GM18508 (cell line): Measurements from ENCODE around the gene BCAS4.

Experiments used
- ATAC-seq: cut with Tn5 transposase; IDR thresholded peaks from one replicate; pipeline ENCODE4 v1.9.1; 2021; ENCODE audit warnings: moderate number of reproducible peaks; ENCODE audit not compliant: insufficient read depth, unreplicated experiment

The BCAS4 gene

GRCh38 chr20:50898475-50898874 lies 103.6 kb downstream of the BCAS4 start:
- no peak for ATAC-seq

GRCh38 chr20:50900261-50900660 lies 105.4 kb downstream of the BCAS4 start:
- ATAC-seq, result no peak

GRCh38 chr20:50901301-50901700 lies 106.4 kb downstream of the BCAS4 start:
- ATAC-seq, result no peak

- ATAC-seq, result no peak
Observed at GRCh38 chr20:50903353-50904051, 108.6 kb downstream of the BCAS4 start.

GRCh38 chr20:50904067-50904570 lies 109.3 kb downstream of the BCAS4 start:
- ATAC-seq, result no peak

- ATAC-seq, result no peak
Observed at GRCh38 chr20:50909413-50909812, 114.6 kb downstream of the BCAS4 start.

GRCh38 chr20:50911030-50911429 lies 116.2 kb downstream of the BCAS4 start:
- ATAC-seq, result no peak

- no peak for ATAC-seq
Observed at GRCh38 chr20:50911716-50912115, 116.9 kb downstream of the BCAS4 start.

GRCh38 chr20:50913690-50914375 lies 119.0 kb downstream of the BCAS4 start:
- no peak for ATAC-seq

GRCh38 chr20:50915424-50915823 lies 120.6 kb downstream of the BCAS4 start:
- ATAC-seq, result no peak

- no peak for ATAC-seq
Observed at GRCh38 chr20:50916257-50916656, 121.4 kb downstream of the BCAS4 start.

- no peak for ATAC-seq
Observed at GRCh38 chr20:50916934-50917333, 122.1 kb downstream of the BCAS4 start.

- no peak for ATAC-seq
Observed at GRCh38 chr20:50918403-50918802, 123.5 kb downstream of the BCAS4 start.

GRCh38 chr20:50919567-50919966 lies 124.7 kb downstream of the BCAS4 start:
- ATAC-seq, result no peak

- no peak for ATAC-seq
Observed at GRCh38 chr20:50920997-50921396, 126.1 kb downstream of the BCAS4 start.

GRCh38 chr20:50921803-50922501 lies 127.1 kb downstream of the BCAS4 start:
- no peak for ATAC-seq

- ATAC-seq, result no peak
Observed at GRCh38 chr20:50924261-50924920, 129.5 kb downstream of the BCAS4 start.

- ATAC-seq, result no peak
Observed at GRCh38 chr20:50926530-50926929, 131.7 kb downstream of the BCAS4 start.
